NB4 (cell line): ENCODE measurements around the gene KCNG2.

Source experiments
- DNase-seq: peaks from one replicate; pipeline ENCODE4 v3.0.0; 2010; ENCODE audit warnings: low read depth
- H3K4me3 ChIP-seq: one replicate; pipeline ENCODE4 v1.5.1; 2011; ENCODE audit warnings: mild to moderate bottlenecking, low read depth, low read length, moderate library complexity
- MAX ChIP-seq: IDR thresholded peaks from 2 replicates; pipeline ENCODE4 v1.6.1; 2011; ENCODE audit warnings: low read depth, low read length
- MYC ChIP-seq: IDR thresholded peaks from 2 replicates; pipeline ENCODE4 v1.6.1; 2011; ENCODE audit warnings: low read depth, low read length
- POLR2A ChIP-seq: IDR thresholded peaks from 2 replicates; pipeline ENCODE4 v1.6.1; 2011; ENCODE audit warnings: mild to moderate bottlenecking; ENCODE audit not compliant: insufficient read length; ENCODE audit errors: extremely low read depth
- TF ChIP-seq, protein P1 (sequence below): IDR thresholded peaks from one replicate; pipeline ENCODE4 v1.5.1; 2012; ENCODE audit warnings: low read depth, low read length

KCNG2 gene

DNA sequence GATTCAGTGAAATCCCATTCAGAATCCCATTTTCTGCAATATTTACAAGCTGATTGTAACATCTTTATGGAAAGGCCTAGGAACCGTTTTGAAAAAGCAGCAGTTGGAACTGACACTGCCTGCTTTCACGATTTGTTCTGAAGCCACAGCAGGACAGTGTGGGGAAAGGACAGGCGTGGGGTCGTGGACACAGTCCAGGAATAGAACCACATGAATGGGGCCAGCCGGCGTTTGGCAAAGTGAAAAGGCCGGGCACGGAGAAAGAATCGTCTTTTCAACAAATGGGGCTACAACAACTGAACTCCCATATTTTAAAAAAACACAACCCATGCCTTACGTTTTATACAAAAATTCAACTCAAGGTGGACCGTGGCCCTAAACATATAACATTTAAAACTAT lies 84.0 kb downstream of the KCNG2 start:
- no peak for DNase-seq
- no peak overlapping the region for H3K4me3 ChIP-seq
- TF ChIP-seq MYC (no peak), MAX (no peak), POLR2A (no peak)
- TF ChIP-seq, protein P1, sequence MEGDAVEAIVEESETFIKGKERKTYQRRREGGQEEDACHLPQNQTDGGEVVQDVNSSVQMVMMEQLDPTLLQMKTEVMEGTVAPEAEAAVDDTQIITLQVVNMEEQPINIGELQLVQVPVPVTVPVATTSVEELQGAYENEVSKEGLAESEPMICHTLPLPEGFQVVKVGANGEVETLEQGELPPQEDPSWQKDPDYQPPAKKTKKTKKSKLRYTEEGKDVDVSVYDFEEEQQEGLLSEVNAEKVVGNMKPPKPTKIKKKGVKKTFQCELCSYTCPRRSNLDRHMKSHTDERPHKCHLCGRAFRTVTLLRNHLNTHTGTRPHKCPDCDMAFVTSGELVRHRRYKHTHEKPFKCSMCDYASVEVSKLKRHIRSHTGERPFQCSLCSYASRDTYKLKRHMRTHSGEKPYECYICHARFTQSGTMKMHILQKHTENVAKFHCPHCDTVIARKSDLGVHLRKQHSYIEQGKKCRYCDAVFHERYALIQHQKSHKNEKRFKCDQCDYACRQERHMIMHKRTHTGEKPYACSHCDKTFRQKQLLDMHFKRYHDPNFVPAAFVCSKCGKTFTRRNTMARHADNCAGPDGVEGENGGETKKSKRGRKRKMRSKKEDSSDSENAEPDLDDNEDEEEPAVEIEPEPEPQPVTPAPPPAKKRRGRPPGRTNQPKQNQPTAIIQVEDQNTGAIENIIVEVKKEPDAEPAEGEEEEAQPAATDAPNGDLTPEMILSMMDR = no peak

DNA sequence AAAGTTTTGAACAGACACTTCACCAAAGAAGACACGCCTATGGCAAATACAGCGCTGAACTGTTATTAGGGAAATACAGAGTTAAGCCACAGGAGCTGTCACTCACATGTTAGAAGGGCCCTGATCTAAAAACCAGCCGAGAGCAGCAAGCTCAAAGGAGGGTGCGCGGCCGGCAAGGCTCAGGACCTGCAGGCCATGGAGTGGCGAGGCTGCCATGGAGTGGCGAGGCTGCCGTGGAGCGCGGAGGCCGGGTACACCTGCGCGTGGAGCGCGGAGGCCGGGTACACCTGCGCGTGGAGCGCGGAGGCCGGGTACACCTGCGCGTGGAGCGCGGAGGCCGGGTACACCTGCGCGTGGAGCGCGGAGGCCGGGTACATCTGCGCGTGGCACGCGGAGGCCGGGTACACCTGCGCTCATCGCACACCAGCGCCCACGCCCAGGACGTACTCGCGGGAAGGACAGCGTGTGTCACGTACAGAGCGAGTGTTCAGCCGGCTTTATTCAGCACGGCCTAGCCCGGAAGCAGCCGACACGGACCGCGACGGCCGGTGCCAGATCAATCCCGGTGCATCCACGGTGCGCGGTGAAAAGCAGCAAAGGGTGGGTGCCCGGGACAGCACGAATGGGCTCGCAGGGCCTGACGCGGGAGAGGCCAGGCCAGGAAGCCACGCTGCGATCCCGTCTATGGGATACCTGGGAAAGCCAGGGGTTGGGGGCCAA lies 84.9 kb downstream of the KCNG2 start:
- DNase-seq = no peak
- TF ChIP-seq MAX (no peak), POLR2A (no peak), MYC (no peak)
- TF ChIP-seq, protein P1 = no peak
- H3K4me3 ChIP-seq = no peak overlapping the region

DNA sequence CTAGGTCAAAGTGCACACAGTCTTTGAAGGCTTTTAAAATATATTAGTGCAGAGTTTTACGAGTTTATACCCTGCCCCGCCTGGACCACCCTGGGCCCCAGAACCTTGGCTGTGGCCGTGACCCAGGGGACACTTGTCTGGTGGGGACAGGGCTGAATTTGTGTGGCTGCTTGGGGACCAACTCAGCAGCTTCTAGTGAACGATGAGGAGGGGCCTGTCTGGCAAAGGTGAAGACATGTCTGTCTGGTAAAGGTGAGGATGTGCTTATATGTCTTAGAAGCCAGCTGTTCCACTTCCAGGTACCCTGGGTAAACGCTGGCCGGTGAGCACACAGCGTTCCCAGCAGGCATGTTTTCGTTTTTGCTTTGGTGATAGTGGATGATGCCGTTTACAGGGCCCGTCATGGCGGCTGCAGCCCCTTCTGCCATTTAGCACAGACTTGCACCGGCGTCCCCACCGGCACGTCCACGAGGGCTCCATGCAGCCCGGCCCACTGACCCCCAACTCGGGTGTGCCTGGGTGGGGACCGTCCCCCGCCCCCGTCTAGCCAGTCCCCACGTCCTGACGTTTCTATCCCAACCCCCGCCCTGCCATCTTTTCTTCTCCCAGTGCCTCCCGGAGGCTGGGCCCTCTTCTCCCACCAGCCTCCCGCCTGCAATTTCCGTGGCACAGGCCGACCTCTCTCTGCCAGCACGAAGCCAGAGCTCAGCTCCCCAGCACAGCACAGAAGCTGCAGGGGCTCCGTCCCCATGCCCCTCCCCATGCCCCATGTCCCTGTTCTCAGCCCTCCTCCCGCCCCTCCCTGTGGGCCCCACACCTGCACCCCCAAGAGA lies 85.9 kb downstream of the KCNG2 start:
- H3K4me3 ChIP-seq = no peak overlapping the region
- no peak for DNase-seq
- TF ChIP-seq MYC (no peak), MAX (no peak), POLR2A (no peak)
- TF ChIP-seq, protein P1 = no peak

- no peak for DNase-seq
- no peak overlapping the region for H3K4me3 ChIP-seq
- TF ChIP-seq, protein P1 = no peak
- TF ChIP-seq POLR2A (no peak), MAX (no peak), MYC (no peak)
Measured at GRCh38 chr18:79884294-79884962, 86.7 kb downstream of the KCNG2 start.

GRCh38 chr18:79884963-79885728 lies 87.4 kb downstream of the KCNG2 start:
- TF ChIP-seq MAX = no peak
- no peak for TF ChIP-seq POLR2A
- TF ChIP-seq, protein P1 = no peak
- no peak for TF ChIP-seq MYC
- H3K4me3 ChIP-seq = no peak overlapping the region
- DNase-seq = no peak
